Measurements from ENCODE around the gene TMEM179.

TMEM179 gene

GRCh38 chr14:104572668-104573067, 31.9 kb downstream of the TMEM179 start:
- DNase-seq (ENCODE audit: low spot score), result no peak
- no peak for TF ChIP-seq CTCF (IDR thresholded peaks at IDR 0.05; ENCODE audit: extremely low read depth, missing control alignments)

DNA sequence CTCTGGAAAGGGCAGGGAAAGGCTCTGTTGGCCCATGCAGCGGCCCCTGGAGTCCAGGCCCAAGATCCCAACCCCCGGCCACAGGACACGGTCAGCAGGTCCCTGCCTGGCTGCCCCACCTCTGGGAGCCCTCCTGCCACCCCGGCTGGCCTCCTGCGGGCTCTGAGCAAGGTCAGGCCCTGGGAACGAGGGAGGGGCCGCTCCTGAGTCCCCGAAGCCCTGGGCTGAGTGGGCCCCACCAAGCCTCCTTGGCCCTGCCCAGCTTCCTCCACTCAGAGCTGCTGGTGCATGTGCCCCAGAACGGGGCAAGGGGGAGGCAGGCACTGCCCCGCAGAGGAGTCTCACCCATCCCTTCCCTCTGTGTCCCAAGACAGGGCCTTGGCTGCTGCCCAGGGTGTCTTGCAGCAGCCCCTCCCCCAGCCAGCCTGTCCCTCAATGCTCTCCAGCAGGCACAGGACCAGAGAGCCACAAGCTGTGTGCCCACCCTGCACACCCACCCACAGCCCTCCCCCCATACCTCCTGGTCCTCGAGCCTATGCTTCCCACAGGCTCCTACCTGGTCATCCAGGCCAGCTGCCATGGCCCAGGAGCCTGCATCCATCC, 32.4 kb downstream of the TMEM179 start:
- DNase-seq (ENCODE audit: low spot score), result no peak
- no peak for TF ChIP-seq CTCF (IDR thresholded peaks at IDR 0.05; ENCODE audit: extremely low read depth, missing control alignments)

- TF ChIP-seq CTCF (IDR thresholded peaks at IDR 0.05; ENCODE audit: extremely low read depth, missing control alignments), result no peak
- DNase-seq (ENCODE audit: low spot score), result no peak
These were observed 33.3 kb downstream of the TMEM179 start for GRCh38 chr14:104571246-104571645.

DNA sequence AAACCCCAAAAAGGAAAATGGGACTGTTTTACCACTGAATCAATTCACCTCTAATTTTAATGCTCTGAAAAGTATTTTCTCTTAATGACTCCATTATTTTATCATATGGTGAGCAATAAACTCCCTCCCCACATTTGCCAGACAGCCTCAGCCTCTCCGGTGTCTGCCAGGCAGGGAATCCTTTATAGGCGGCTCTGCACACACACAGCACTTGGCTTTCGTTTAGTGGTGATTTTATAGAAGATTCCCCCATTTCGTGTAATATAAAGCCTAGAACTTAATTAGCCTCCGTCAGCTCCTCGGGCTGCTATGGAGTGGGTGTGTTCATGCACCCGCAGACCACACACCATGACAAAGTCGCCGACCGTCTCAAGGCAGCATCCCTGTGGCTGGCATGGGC, 35.1 kb downstream of the TMEM179 start:
- TF ChIP-seq CTCF (IDR thresholded peaks at IDR 0.05; ENCODE audit: extremely low read depth, missing control alignments), result no peak
- DNase-seq (ENCODE audit: low spot score), result no peak

- DNase-seq (ENCODE audit: low spot score), result no peak
- TF ChIP-seq CTCF (IDR thresholded peaks at IDR 0.05; ENCODE audit: extremely low read depth, missing control alignments), result no peak
These were observed 36.0 kb downstream of the TMEM179 start for GRCh38 chr14:104568620-104569019.

DNA sequence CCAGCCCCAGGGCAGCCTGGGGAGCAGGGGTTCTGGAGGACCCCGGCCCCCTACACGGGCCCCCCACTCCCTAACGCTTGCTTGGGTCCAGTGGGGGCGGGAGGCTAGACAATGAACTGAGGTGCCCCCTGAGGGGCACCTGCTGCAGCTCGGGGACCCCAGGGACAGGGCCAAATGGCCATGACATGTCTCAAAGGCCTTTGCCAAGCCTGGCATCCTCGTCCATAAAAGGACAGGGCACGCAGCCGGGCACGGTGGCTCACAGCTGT, 36.7 kb downstream of the TMEM179 start:
- TF ChIP-seq CTCF (IDR thresholded peaks at IDR 0.05; ENCODE audit: extremely low read depth, missing control alignments), result no peak
- no peak for DNase-seq (ENCODE audit: low spot score)

DNA sequence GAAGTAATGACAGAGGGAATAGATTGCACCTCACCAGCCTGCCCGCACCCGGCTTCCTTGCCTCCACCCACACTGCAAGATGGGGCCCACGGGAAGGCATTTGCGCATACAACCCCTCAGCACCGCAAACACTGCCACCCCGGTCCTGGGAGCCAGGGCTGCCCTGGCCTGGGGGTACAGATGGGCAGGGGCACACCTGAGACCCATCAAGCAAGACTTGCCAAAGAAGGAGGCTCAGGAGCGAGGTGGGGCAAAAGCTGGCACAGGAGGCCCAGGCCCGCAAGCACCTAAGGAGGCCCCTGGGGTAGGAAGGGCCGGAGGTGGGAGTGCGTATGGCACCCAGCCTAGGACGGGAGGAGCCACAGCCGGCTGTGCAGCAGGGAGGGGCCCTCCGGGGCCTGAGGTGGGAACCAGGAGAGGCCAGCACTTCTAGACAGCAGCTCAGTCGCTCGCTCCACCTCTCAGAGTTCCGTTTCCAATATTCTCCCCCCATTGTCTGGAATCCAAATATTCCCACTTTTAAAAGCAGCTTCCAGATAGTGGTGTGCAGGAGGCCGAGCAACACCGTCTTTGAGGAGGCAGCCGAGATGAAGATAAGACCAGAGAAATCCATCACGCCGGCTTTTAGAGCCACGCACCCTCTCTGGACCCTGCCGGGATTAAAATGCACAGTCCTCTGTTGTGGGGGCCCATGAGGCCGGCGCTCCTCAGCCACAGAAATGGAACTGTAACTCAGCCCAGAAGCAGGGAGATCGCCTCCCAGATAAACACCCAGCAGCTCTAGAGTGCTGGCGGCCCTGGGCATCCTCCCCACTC, 37.2 kb downstream of the TMEM179 start:
- DNase-seq (ENCODE audit: low spot score), result no peak
- no peak for TF ChIP-seq CTCF (IDR thresholded peaks at IDR 0.05; ENCODE audit: extremely low read depth, missing control alignments)

Data from GM20000 (cell line).